PFSK-1 (cell line): ENCODE data around the gene MRPS2. TPM values are rescaled to one million over a fixed set of nuclear protein-coding genes. Genes with fewer than 3 reads are reported as not detected.

Experiments
- FOXP2 ChIP-seq: optimal IDR thresholded peaks from 2 replicates; pipeline ENCODE3; 2011; ENCODE audit warnings: borderline replicate concordance, control low read depth, inconsistent platforms; ENCODE audit not compliant: insufficient read depth; ENCODE audit errors: extremely low read length, extremely low read depth
- POLR2AphosphoS5 ChIP-seq: IDR thresholded peaks from 2 replicates; pipeline ENCODE4 v1.6.1; 2012; ENCODE audit warnings: low read depth, mild to moderate bottlenecking, control low read depth, low read length, moderate library complexity
- REST ChIP-seq, 2 experiments: IDR thresholded peaks; 2 replicates each; pipeline versions ENCODE4 v1.6.1 to v1.8.0; 2011 to 2012; ENCODE audit warnings: low read depth in 2 of 2, low read length in 2 of 2, control low read depth in 1 of 2, inconsistent platforms in 1 of 2, mild to moderate bottlenecking in 1 of 2, moderate library complexity in 1 of 2; ENCODE audit not compliant: insufficient read depth in 1 of 2
- SIN3A ChIP-seq: IDR thresholded peaks from 2 replicates; pipeline ENCODE4 v1.6.1; 2012; ENCODE audit warnings: mild to moderate bottlenecking, low read length, moderate library complexity, borderline replicate concordance; ENCODE audit not compliant: insufficient read depth
- TAF1 ChIP-seq: IDR thresholded peaks from 2 replicates; pipeline ENCODE4 v1.6.1; 2012; ENCODE audit warnings: low read length, control low read depth, borderline replicate concordance; ENCODE audit not compliant: insufficient read depth
- polyA plus RNA-seq: library from polyadenylated mRNA; unstranded; fragments of >200 nt; gene quantifications from one replicate; pipeline ENCODE4 v1.2.1, GENCODE V29; 2012; ENCODE audit warnings: low read depth, missing spikeins; ENCODE audit not compliant: insufficient read length

The MRPS2 gene
- polyA plus RNA-seq: 472 TPM

- TF ChIP-seq POLR2AphosphoS5 (peak; percentile 39), TAF1 (peak; percentile 77; the same call in 1 of the 2 replicates), REST (IDR thresholded peaks at IDR 0.05; ENCODE audit: insufficient read depth in 1 of 2, low read depth in 2 of 2, low read length in 2 of 2) (no peak)
Measured at GRCh38 chr9:135500525-135501260, at the start of gene MRPS2. Gene MRPS2, plus strand, starts transcription at chr9:135500682. Its CDS starts 29 bp downstream, at chr9:135500711.

- no peak for TF ChIP-seq FOXP2
- TF ChIP-seq SIN3A: no peak
- no peak for TF ChIP-seq POLR2AphosphoS5
- no peak for TF ChIP-seq TAF1
- TF ChIP-seq REST (IDR thresholded peaks at IDR 0.05; ENCODE audit: insufficient read depth in 1 of 2, low read depth in 2 of 2, low read length in 2 of 2): no peak
Measured at GRCh38 chr9:135450956-135451355, 49.5 kb upstream of the MRPS2 start.

GRCh38 chr9:135454737-135455136 lies 45.7 kb upstream of the MRPS2 start:
- no peak for TF ChIP-seq SIN3A
- TF ChIP-seq REST (IDR thresholded peaks at IDR 0.05; ENCODE audit: insufficient read depth in 1 of 2, low read depth in 2 of 2, low read length in 2 of 2): no peak
- TF ChIP-seq TAF1: no peak
- TF ChIP-seq POLR2AphosphoS5: no peak
- no peak for TF ChIP-seq FOXP2

GRCh38 chr9:135455401-135456030 lies 45.0 kb upstream of the MRPS2 start:
- no peak for TF ChIP-seq FOXP2
- no peak for TF ChIP-seq SIN3A
- no peak for TF ChIP-seq REST (IDR thresholded peaks at IDR 0.05; ENCODE audit: insufficient read depth in 1 of 2, low read depth in 2 of 2, low read length in 2 of 2)
- no peak for TF ChIP-seq POLR2AphosphoS5
- no peak for TF ChIP-seq TAF1
